ENCODE results near the gene DDHD1.

The DDHD1 gene

GRCh38 chr14:53011053-53011462 lies 142.1 kb downstream of the DDHD1 start:
- H3K4me3 Mint-ChIP-seq = no peak overlapping the region
- no peaks in the 10 kb centered on the region for H3K4me1 Mint-ChIP-seq
- H3K27ac Mint-ChIP-seq = no peak overlapping the region
- no peak for DNase-seq
- H3K9me3 Mint-ChIP-seq = peaks cover 0 to 11% of the 10 kb centered on the region in 2 donors
- no peak for ATAC-seq
- peaks cover 13% of the 10 kb centered on the region for H3K27me3 Mint-ChIP-seq

GRCh38 chr14:53010193-53011040 lies 142.7 kb downstream of the DDHD1 start:
- peaks cover 13% of the 10 kb centered on the region for H3K27me3 Mint-ChIP-seq
- H3K4me1 Mint-ChIP-seq = no peaks in the 10 kb centered on the region
- DNase-seq (no peak), ATAC-seq (no peak)
- H3K4me3 Mint-ChIP-seq = no peak overlapping the region
- H3K27ac Mint-ChIP-seq = no peak overlapping the region
- H3K9me3 Mint-ChIP-seq = peaks cover 0 to 11% of the 10 kb centered on the region in 2 donors

GRCh38 chr14:53006931-53007562 lies 146.1 kb downstream of the DDHD1 start:
- no peak overlapping the region for H3K4me3 Mint-ChIP-seq

GRCh38 chr14:53004976-53005375 lies 148.1 kb downstream of the DDHD1 start:
- H3K27ac Mint-ChIP-seq = peak overlapping the region in 1 of 2 donors; percentile 36
- no peak for ATAC-seq

More at GRCh38 chr14:53006931-53007562, 146.1 kb downstream of the DDHD1 start:
- Mint-ChIP-seq H3K27me3 (no peaks in the 10 kb centered on the region), H3K27ac (no peak overlapping the region), H3K4me1 (peaks cover 6% of the 10 kb centered on the region), H3K9me3 (peaks cover 0 to 11% of the 10 kb centered on the region in 2 donors)
- DNase-seq = no peak
- ATAC-seq = no peak

GRCh38 chr14:53003776-53004175 lies 149.3 kb downstream of the DDHD1 start:
- peaks cover 6% of the 10 kb centered on the region for H3K4me1 Mint-ChIP-seq
- no peak overlapping the region for H3K27ac Mint-ChIP-seq
- no peak overlapping the region for H3K4me3 Mint-ChIP-seq
- no peak for ATAC-seq
- no peak for DNase-seq
- H3K9me3 Mint-ChIP-seq = peaks cover 0 to 11% of the 10 kb centered on the region in 2 donors
- no peaks in the 10 kb centered on the region for H3K27me3 Mint-ChIP-seq

More at GRCh38 chr14:53004976-53005375, 148.1 kb downstream of the DDHD1 start:
- no peak for DNase-seq
- Mint-ChIP-seq H3K4me3 (no peak overlapping the region), H3K9me3 (peaks cover 0 to 11% of the 10 kb centered on the region in 2 donors), H3K4me1 (peaks cover 6% of the 10 kb centered on the region), H3K27me3 (no peaks in the 10 kb centered on the region)

- no peaks in the 10 kb centered on the region for H3K9me3 Mint-ChIP-seq
- H3K27ac Mint-ChIP-seq = no peak overlapping the region
- no peaks in the 10 kb centered on the region for H3K27me3 Mint-ChIP-seq
- peaks cover 6% of the 10 kb centered on the region for H3K4me1 Mint-ChIP-seq
- no peak for ATAC-seq
- no peak for DNase-seq
- H3K4me3 Mint-ChIP-seq = no peak overlapping the region
Observed at GRCh38 chr14:53002576-53002975, 150.5 kb downstream of the DDHD1 start.

- DNase-seq = no peak
- no peak overlapping the region for H3K4me3 Mint-ChIP-seq
- ATAC-seq = no peak
- H3K4me1 Mint-ChIP-seq = peaks cover 6% of the 10 kb centered on the region
- no peaks in the 10 kb centered on the region for H3K27me3 Mint-ChIP-seq
- H3K27ac Mint-ChIP-seq = no peak overlapping the region
- no peaks in the 10 kb centered on the region for H3K9me3 Mint-ChIP-seq
Observed at GRCh38 chr14:53001787-53002378, 151.2 kb downstream of the DDHD1 start.

- ATAC-seq = no peak
- Mint-ChIP-seq H3K27ac (no peak overlapping the region), H3K27me3 (no peaks in the 10 kb centered on the region), H3K4me1 (peaks cover 6% of the 10 kb centered on the region), H3K9me3 (no peaks in the 10 kb centered on the region), H3K4me3 (no peak overlapping the region)
- DNase-seq = no peak
Observed at GRCh38 chr14:52998376-52999015, 154.6 kb downstream of the DDHD1 start.

- Mint-ChIP-seq H3K27ac (no peak overlapping the region), H3K27me3 (no peaks in the 10 kb centered on the region), H3K4me1 (no peaks in the 10 kb centered on the region), H3K4me3 (no peak overlapping the region), H3K9me3 (no peaks in the 10 kb centered on the region)
- DNase-seq = no peak
- no peak for ATAC-seq
Observed at GRCh38 chr14:52996493-52996892, 156.6 kb downstream of the DDHD1 start.

GRCh38 chr14:52995998-52996397 lies 157.1 kb downstream of the DDHD1 start:
- no peaks in the 10 kb centered on the region for H3K9me3 Mint-ChIP-seq
- H3K27ac Mint-ChIP-seq = no peak overlapping the region
- no peak overlapping the region for H3K4me3 Mint-ChIP-seq
- ATAC-seq (no peak), DNase-seq (no peak)
- no peaks in the 10 kb centered on the region for H3K4me1 Mint-ChIP-seq
- H3K27me3 Mint-ChIP-seq = no peaks in the 10 kb centered on the region

- no peaks in the 10 kb centered on the region for H3K27me3 Mint-ChIP-seq
- H3K27ac Mint-ChIP-seq = no peak overlapping the region
- no peak overlapping the region for H3K4me3 Mint-ChIP-seq
- no peaks in the 10 kb centered on the region for H3K4me1 Mint-ChIP-seq
- DNase-seq (no peak), ATAC-seq (no peak)
- H3K9me3 Mint-ChIP-seq = no peaks in the 10 kb centered on the region
Observed at GRCh38 chr14:52992236-52992870, 160.8 kb downstream of the DDHD1 start.

- no peak overlapping the region for H3K27ac Mint-ChIP-seq
- H3K9me3 Mint-ChIP-seq = peaks cover 0 to 4% of the 10 kb centered on the region in 2 donors
- H3K27me3 Mint-ChIP-seq = no peaks in the 10 kb centered on the region
- DNase-seq (no peak), ATAC-seq (no peak)
- no peak overlapping the region for H3K4me3 Mint-ChIP-seq
- no peaks in the 10 kb centered on the region for H3K4me1 Mint-ChIP-seq
Observed at GRCh38 chr14:52988139-52988538, 165.0 kb downstream of the DDHD1 start.

GRCh38 chr14:52987514-52987913 lies 165.6 kb downstream of the DDHD1 start:
- no peak overlapping the region for H3K4me3 Mint-ChIP-seq
- no peak for DNase-seq
- H3K9me3 Mint-ChIP-seq = peaks cover 0 to 4% of the 10 kb centered on the region in 2 donors
- ATAC-seq = no peak
- no peak overlapping the region for H3K27ac Mint-ChIP-seq
- no peaks in the 10 kb centered on the region for H3K4me1 Mint-ChIP-seq
- no peaks in the 10 kb centered on the region for H3K27me3 Mint-ChIP-seq

GRCh38 chr14:52987042-52987441 lies 166.1 kb downstream of the DDHD1 start:
- Mint-ChIP-seq H3K27ac (no peak overlapping the region), H3K27me3 (no peaks in the 10 kb centered on the region), H3K9me3 (peaks cover 0 to 4% of the 10 kb centered on the region in 2 donors), H3K4me3 (no peak overlapping the region), H3K4me1 (no peaks in the 10 kb centered on the region)
- no peak for ATAC-seq
- DNase-seq = no peak

Data from stimulated activated naive CD8-positive, alpha-beta T cell treated with anti-CD3 and anti-CD28 coated beads, Interleukin-15, amount 100 ng/mL, for 72 hours (primary cell).